Tibial nerve (tissue), 4 donors: ENCODE results near the gene SERPIND1. TPM values are rescaled to one million over a fixed set of nuclear protein-coding genes. Genes with fewer than 3 reads are reported as not detected.
A peak's percentile ranks its signal among the peaks of the same experiment; 100 is the strongest.

Source experiments
- DNase-seq, 2 donors: peaks; one replicate each; pipeline ENCODE4 v3.0.0-alpha.2; 2019; ENCODE audit warnings: low spot score in 2 of 2
- H3K27ac ChIP-seq, 4 donors: fragments of 200-600 bp; sonication (generic) in 3 of 4; one replicate each; pipeline ENCODE4 v1.5.1; 2017 to 2019; ENCODE audit warnings: mild to moderate bottlenecking in 1 of 4
- H3K27me3 ChIP-seq, 2 donors: fragments of 200-600 bp; sonication (generic) in 1 of 2; one replicate each; pipeline versions ENCODE4 v1.5.1 to v1.6.0; 2017 to 2019
- H3K36me3 ChIP-seq, 3 donors: fragments of 200-600 bp; sonication (generic); one replicate each; pipeline ENCODE4 v1.5.1; 2018 to 2019
- H3K4me1 ChIP-seq, 4 donors: fragments of 200-600 bp; sonication (generic) in 3 of 4; one replicate each; pipeline ENCODE4 v1.5.1; 2017 to 2019
- H3K4me3 ChIP-seq, 4 donors: fragments of 200-600 bp; sonication (generic) in 3 of 4; one replicate each; pipeline ENCODE4 v1.5.1; 2017 to 2019; ENCODE audit warnings: mild to moderate bottlenecking in 1 of 4, moderate library complexity in 1 of 4
- H3K9me3 ChIP-seq, 4 donors: fragments of 200-600 bp; sonication (generic) in 3 of 4; one replicate each; pipeline ENCODE4 v1.5.1; 2017 to 2019
- EP300 ChIP-seq, 2 donors: sonication (generic); formaldehyde crosslinking; IDR thresholded peaks; one replicate each; pipeline ENCODE4 v1.6.1; 2017; ENCODE audit warnings: antibody characterized with exemption in 2 of 2, mild to moderate bottlenecking in 1 of 2
- POLR2A ChIP-seq, 2 donors: fragments of 450-650 bp; IDR thresholded peaks; one replicate each; pipeline ENCODE4 v1.6.1; 2017; ENCODE audit warnings: antibody characterized with exemption in 2 of 2, mild to moderate bottlenecking in 2 of 2, moderate library complexity in 2 of 2
- WGBS, 2 donors: methylation state at CpG; one replicate each; pipeline ENCODE4 v1.1.5; 2018; 5-methylcytosine and 5-hydroxymethylcytosine counted together
- total RNA-seq, 4 donors: library from RNA; depleted of rRNA; stranded (reverse); fragments of >200 nt; gene quantifications; one replicate each; pipeline ENCODE4 v1.1.0, GENCODE V29; 2016
- TF ChIP-seq, protein P1 (sequence below), 5 experiments: fragments of 200-600 bp in 3 of 5; fragments of 450-650 bp in 2 of 5; sonication (generic) in 3 of 5; IDR thresholded peaks; one replicate each; pipeline ENCODE4 v1.5.1; 2016 to 2019; ENCODE audit warnings: antibody characterized with exemption in 5 of 5, mild to moderate bottlenecking in 3 of 5, moderate library complexity in 2 of 5

SERPIND1 gene
- total RNA-seq, 4 donors from 2014 or later = 0.42 to 1.2 TPM; not detected in 2

DNA sequence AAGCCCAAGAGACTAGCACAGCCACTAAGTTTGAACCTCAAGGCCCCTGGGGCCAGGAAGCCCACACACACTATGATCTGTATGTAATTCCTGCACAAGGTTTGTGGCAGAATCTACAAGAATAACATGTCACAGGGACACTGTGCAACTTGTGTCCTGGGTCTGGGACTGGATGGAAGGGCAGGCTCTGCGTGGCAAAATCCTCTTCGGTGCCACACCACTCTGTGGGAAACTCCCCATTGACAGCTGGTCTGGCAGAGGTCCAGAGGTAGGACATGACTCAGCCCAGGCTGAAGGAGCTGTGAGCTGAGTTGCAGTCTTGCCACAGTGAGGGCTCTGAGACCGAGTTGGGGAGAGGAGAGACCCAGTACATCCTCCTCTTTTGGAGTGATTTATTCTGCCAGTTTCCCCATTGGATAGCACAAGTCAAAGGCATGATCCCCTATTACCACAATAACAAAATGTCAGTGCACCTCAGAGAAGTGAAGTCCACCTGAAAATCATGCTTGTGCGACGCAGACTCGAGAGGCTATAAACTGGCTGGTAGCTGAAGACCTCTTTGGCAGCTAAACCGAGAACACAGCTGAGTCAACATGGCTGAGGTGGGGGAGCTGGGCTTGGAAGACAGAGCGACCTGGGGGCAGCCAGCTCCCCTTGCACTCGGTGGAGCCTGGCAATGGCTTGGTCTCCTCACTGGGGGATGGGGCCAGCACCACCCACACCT lies 23.3 kb upstream of the SERPIND1 start:
- 51 to 59% methylated on average over 9 of the region's 9 CpGs for WGBS, 2 donors
- Histone ChIP-seq H3K36me3 (peaks cover 0 to 79% (median 0%) of the 10 kb centered on the region in 3 donors), H3K9me3 (no peaks in the 10 kb centered on the region), H3K4me3 (no peak overlapping the region), H3K27me3 (no peaks in the 10 kb centered on the region), H3K27ac (no peak overlapping the region), H3K4me1 (peaks cover 0 to 32% (median 5%) of the 10 kb centered on the region in 4 donors)
- TF ChIP-seq POLR2A (IDR thresholded peaks at IDR 0.05) = no peak
- TF ChIP-seq, protein P1, sequence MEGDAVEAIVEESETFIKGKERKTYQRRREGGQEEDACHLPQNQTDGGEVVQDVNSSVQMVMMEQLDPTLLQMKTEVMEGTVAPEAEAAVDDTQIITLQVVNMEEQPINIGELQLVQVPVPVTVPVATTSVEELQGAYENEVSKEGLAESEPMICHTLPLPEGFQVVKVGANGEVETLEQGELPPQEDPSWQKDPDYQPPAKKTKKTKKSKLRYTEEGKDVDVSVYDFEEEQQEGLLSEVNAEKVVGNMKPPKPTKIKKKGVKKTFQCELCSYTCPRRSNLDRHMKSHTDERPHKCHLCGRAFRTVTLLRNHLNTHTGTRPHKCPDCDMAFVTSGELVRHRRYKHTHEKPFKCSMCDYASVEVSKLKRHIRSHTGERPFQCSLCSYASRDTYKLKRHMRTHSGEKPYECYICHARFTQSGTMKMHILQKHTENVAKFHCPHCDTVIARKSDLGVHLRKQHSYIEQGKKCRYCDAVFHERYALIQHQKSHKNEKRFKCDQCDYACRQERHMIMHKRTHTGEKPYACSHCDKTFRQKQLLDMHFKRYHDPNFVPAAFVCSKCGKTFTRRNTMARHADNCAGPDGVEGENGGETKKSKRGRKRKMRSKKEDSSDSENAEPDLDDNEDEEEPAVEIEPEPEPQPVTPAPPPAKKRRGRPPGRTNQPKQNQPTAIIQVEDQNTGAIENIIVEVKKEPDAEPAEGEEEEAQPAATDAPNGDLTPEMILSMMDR (IDR thresholded peaks at IDR 0.05) = no peak
- no peak for TF ChIP-seq EP300 (IDR thresholded peaks at IDR 0.05)
- peak; percentile 50 to 72 for DNase-seq

DNA sequence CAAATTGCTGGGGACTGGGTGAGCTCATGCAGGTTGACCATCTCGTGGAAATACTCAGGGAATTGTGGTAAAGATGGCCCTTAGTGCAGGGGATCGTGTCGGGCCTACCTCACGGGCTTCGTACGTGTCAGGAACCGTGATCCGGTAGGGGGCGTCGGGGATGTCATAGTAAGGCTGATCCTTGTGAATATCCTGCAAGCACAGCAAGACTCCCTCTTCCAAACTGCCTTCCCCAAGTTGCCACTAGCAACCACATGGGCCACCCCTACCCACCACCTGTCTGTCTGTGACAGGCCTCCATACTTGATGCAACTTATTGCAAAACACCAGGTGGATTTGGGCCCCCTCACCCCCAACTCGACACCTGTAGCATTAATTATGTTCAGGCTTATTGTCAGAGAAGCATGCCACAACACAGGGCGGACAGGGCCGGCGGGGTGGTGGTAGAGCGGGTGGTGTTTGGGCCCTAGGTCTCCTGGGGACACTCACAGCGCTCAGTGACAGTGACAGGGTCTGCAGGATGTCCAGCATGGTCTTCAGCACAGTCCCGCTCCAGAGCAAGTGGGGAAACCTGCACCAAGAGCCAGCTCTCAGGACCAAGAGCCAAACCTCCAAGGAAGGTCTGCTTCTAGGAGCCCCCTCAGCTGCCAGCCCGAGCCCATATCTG lies 22.6 kb upstream of the SERPIND1 start:
- TF ChIP-seq, protein P1 (IDR thresholded peaks at IDR 0.05) = no peak
- no peak for TF ChIP-seq POLR2A (IDR thresholded peaks at IDR 0.05)
- no peak for TF ChIP-seq EP300 (IDR thresholded peaks at IDR 0.05)
- Histone ChIP-seq H3K4me1 (peaks cover 0 to 32% (median 5%) of the 10 kb centered on the region in 4 donors), H3K27ac (no peak overlapping the region), H3K9me3 (no peaks in the 10 kb centered on the region), H3K36me3 (peaks cover 0 to 73% (median 0%) of the 10 kb centered on the region in 3 donors), H3K27me3 (no peaks in the 10 kb centered on the region), H3K4me3 (no peak overlapping the region)
- 86 to 92% methylated on average over 15 to 16 of the region's 18 CpGs for WGBS, 2 donors
- no peak for DNase-seq

DNA sequence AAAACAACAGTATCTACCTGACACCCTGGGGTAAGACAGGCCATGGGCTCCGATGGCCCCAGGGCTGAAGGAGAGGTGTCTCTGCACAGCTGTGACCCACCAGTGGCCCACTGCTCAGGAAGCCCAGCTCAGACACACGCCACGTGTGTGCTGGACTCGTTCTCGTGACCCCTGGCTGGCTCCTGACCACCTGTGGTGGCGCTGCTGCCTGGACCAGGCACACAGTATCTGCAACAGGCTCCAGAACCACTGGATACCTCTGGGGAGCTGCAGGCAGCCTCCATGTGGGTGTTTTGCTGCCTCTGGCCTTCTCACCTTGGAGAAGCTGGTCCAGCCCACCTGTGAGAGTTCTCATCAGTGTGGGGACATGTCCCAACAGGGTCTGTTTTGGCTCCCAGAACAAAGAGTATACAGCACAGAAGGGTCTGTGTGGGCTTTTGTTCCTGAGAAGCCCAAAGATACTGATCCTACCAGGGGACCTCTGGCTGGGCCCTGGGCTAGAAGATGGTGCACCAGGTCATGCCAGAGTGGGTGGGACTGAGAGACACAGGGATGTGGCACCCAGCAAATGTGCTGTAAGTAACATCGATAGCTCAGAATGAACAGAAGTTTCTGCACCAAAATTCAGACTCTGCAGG lies 21.7 kb upstream of the SERPIND1 start:
- no peak overlapping the region for H3K4me3 ChIP-seq
- no peak for TF ChIP-seq EP300 (IDR thresholded peaks at IDR 0.05)
- TF ChIP-seq POLR2A (IDR thresholded peaks at IDR 0.05) = no peak
- TF ChIP-seq, protein P1 (IDR thresholded peaks at IDR 0.05) = no peak
- WGBS, 2 donors = 83 to 97% methylated on average over 6 to 7 of the region's 7 CpGs
- no peak for DNase-seq
- peaks cover 0 to 32% (median 5%) of the 10 kb centered on the region in 4 donors for H3K4me1 ChIP-seq
- H3K27ac ChIP-seq = no peak overlapping the region
- no peaks in the 10 kb centered on the region for H3K9me3 ChIP-seq
- H3K36me3 ChIP-seq = peaks cover 0 to 70% (median 5%) of the 10 kb centered on the region in 3 donors
- no peaks in the 10 kb centered on the region for H3K27me3 ChIP-seq

DNA sequence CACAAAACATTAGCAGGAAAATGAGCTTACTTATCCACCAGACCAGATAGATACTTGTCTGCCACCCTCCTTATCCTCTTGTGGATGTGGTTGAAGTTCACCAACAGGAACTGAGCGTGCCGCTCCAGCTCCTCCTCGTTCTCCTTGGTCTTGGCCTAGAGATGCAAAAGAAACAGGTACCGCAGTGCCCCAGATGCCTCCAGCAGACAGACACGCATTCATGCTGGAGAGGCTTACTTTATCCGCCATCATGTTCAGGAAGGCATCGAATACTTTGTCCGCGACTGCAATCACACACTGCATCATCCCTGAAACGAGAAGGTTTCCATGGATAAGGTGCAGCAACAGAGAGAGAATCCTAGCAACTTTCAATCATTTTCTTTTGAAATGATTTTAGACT lies 21.0 kb upstream of the SERPIND1 start:
- peaks cover 0 to 70% (median 9%) of the 10 kb centered on the region in 3 donors for H3K36me3 ChIP-seq
- H3K4me3 ChIP-seq = no peak overlapping the region
- WGBS, 2 donors = 97% methylated on average over 10 of the region's 10 CpGs
- peaks cover 0 to 32% (median 5%) of the 10 kb centered on the region in 4 donors for H3K4me1 ChIP-seq
- no peaks in the 10 kb centered on the region for H3K27me3 ChIP-seq
- no peaks in the 10 kb centered on the region for H3K9me3 ChIP-seq
- H3K27ac ChIP-seq = no peak overlapping the region
- DNase-seq = no peak
- TF ChIP-seq, protein P1 (IDR thresholded peaks at IDR 0.05) = no peak
- TF ChIP-seq POLR2A (IDR thresholded peaks at IDR 0.05) = no peak
- no peak for TF ChIP-seq EP300 (IDR thresholded peaks at IDR 0.05)
